ENCODE results near the gene PRPSAP2.

DNA sequence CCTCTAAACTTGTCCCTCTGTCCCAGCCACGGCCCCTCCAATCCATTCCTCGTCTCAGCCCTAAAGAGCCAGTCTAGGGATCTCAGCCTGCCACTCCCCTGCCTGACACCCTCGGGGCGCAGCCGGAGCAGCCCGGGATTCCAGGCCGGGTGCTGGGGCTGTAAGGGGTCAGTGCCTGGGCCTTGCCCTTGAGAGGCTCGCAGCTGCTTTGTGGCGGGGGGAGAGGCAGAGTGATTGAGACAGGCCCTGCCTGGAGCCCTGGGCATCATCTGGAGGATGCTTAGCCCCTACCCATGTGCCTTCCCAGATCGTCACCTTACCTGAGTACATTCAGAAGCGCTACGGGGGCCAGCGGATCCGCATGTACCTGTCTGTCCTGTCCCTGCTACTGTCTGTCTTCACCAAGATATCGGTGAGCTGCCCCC, 102.3 kb downstream of the PRPSAP2 start:
- TF ChIP-seq, protein P1, sequence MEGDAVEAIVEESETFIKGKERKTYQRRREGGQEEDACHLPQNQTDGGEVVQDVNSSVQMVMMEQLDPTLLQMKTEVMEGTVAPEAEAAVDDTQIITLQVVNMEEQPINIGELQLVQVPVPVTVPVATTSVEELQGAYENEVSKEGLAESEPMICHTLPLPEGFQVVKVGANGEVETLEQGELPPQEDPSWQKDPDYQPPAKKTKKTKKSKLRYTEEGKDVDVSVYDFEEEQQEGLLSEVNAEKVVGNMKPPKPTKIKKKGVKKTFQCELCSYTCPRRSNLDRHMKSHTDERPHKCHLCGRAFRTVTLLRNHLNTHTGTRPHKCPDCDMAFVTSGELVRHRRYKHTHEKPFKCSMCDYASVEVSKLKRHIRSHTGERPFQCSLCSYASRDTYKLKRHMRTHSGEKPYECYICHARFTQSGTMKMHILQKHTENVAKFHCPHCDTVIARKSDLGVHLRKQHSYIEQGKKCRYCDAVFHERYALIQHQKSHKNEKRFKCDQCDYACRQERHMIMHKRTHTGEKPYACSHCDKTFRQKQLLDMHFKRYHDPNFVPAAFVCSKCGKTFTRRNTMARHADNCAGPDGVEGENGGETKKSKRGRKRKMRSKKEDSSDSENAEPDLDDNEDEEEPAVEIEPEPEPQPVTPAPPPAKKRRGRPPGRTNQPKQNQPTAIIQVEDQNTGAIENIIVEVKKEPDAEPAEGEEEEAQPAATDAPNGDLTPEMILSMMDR (IDR thresholded peaks at IDR 0.05) = no peak
- TF ChIP-seq POLR2A (IDR thresholded peaks at IDR 0.05) = no peak

All from testis (tissue), 2 donors.